WERI-Rb-1 (cell line): Measurements from ENCODE around the gene TUBE1.

ENCODE experiments used
- DNase-seq: peaks from one replicate; pipeline ENCODE4 v3.0.0-alpha.2; 2020
- H3K27ac ChIP-seq: fragments of 250-450 bp; sonication (Bioruptor Pico); 2 replicates; pipeline ENCODE4 v1.5.1; 2020; ENCODE audit warnings: mild to moderate bottlenecking, moderate library complexity
- H3K27me3 ChIP-seq: fragments of 250-450 bp; sonication (Bioruptor Pico); 2 replicates; pipeline ENCODE4 v1.5.1; 2021; ENCODE audit warnings: mild to moderate bottlenecking, low read depth, moderate library complexity; ENCODE audit not compliant: insufficient read depth, severe bottlenecking
- H3K36me3 ChIP-seq: fragments of 250-450 bp; sonication (Bioruptor Pico); 2 replicates; pipeline ENCODE4 v1.5.1; 2020; ENCODE audit warnings: mild to moderate bottlenecking, moderate library complexity
- H3K4me3 ChIP-seq: 2 replicates; pipeline ENCODE4 v1.5.1; 2011; ENCODE audit warnings: low read depth, mild to moderate bottlenecking, control low read depth, low read length
- H3K9me3 ChIP-seq: fragments of 250-450 bp; sonication (Bioruptor Pico); 2 replicates; pipeline ENCODE4 v1.5.1; 2021; ENCODE audit warnings: mild to moderate bottlenecking, moderate library complexity; ENCODE audit not compliant: severe bottlenecking
- CTCF ChIP-seq: IDR thresholded peaks from 2 replicates; pipeline ENCODE4 v1.5.1; 2011; ENCODE audit warnings: low read depth, mild to moderate bottlenecking, control low read depth, inconsistent platforms, low read length

Gene TUBE1

GRCh38 chr6:112038268-112038667 lies 49.0 kb downstream of the TUBE1 start:
- no peak for DNase-seq
- no peaks in the 10 kb centered on the region for H3K27me3 ChIP-seq
- no peak overlapping the region for H3K27ac ChIP-seq
- H3K4me3 ChIP-seq: no peak overlapping the region
- H3K36me3 ChIP-seq: no peaks in the 10 kb centered on the region
- no peak for TF ChIP-seq CTCF
- no peaks in the 10 kb centered on the region for H3K9me3 ChIP-seq

- Histone ChIP-seq H3K27ac (no peak overlapping the region), H3K36me3 (no peaks in the 10 kb centered on the region), H3K27me3 (no peaks in the 10 kb centered on the region), H3K9me3 (no peaks in the 10 kb centered on the region), H3K4me3 (no peak overlapping the region)
- no peak for DNase-seq
- no peak for TF ChIP-seq CTCF
These were observed 49.5 kb downstream of the TUBE1 start for GRCh38 chr6:112037783-112038216.

- Histone ChIP-seq H3K27ac (no peak overlapping the region), H3K36me3 (no peaks in the 10 kb centered on the region), H3K4me3 (no peak overlapping the region), H3K27me3 (no peaks in the 10 kb centered on the region), H3K9me3 (no peaks in the 10 kb centered on the region)
- DNase-seq: no peak
- TF ChIP-seq CTCF: no peak
These were observed 51.1 kb downstream of the TUBE1 start for GRCh38 chr6:112036088-112036637.

GRCh38 chr6:112034616-112034995 lies 52.7 kb downstream of the TUBE1 start:
- no peak for DNase-seq
- no peak for TF ChIP-seq CTCF
- Histone ChIP-seq H3K27ac (no peak overlapping the region), H3K27me3 (no peaks in the 10 kb centered on the region), H3K4me3 (no peak overlapping the region), H3K36me3 (no peaks in the 10 kb centered on the region), H3K9me3 (no peaks in the 10 kb centered on the region)

GRCh38 chr6:112033791-112034615 lies 53.3 kb downstream of the TUBE1 start:
- Histone ChIP-seq H3K27ac (no peak overlapping the region), H3K4me3 (no peak overlapping the region), H3K9me3 (no peaks in the 10 kb centered on the region), H3K27me3 (no peaks in the 10 kb centered on the region), H3K36me3 (no peaks in the 10 kb centered on the region)
- TF ChIP-seq CTCF: no peak
- no peak for DNase-seq

- TF ChIP-seq CTCF: no peak
- Histone ChIP-seq H3K27ac (no peak overlapping the region), H3K9me3 (no peaks in the 10 kb centered on the region), H3K36me3 (no peaks in the 10 kb centered on the region), H3K4me3 (no peak overlapping the region), H3K27me3 (no peaks in the 10 kb centered on the region)
- no peak for DNase-seq
These were observed 54.6 kb downstream of the TUBE1 start for GRCh38 chr6:112032728-112033127.
